GM12873 (cell line): ENCODE results near the gene FANCC.

Experiments used
- CTCF ChIP-seq: IDR thresholded peaks from 2 replicates; pipeline ENCODE4 v1.5.1; 2012; ENCODE audit warnings: low read depth, mild to moderate bottlenecking, moderate library complexity, low read length, control low read depth; ENCODE audit not compliant: insufficient read depth; ENCODE audit errors: missing control alignments

The FANCC gene

GRCh38 chr9:95237336-95237735 lies 80.2 kb downstream of the FANCC start:
- TF ChIP-seq CTCF: no peak

DNA sequence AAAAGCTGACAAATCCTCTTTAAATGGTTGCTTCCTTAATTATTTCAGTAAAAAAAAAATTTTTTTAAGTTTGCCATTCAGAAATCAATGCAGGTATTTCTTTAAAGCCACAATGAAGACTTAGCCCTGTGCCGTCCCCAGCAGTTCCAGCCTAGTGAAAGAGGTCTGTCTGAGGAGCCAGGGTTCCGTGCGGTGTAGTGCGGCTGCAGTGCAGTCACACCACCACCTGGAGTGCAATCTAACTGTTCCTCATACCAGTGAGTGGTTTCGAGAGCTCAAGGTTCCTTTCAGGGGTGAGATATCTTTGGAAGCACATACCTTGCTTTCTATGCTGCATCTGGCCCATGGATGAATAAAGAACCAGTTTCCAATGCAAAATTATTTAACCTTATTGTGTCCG lies 87.5 kb downstream of the FANCC start:
- no peak for TF ChIP-seq CTCF

DNA sequence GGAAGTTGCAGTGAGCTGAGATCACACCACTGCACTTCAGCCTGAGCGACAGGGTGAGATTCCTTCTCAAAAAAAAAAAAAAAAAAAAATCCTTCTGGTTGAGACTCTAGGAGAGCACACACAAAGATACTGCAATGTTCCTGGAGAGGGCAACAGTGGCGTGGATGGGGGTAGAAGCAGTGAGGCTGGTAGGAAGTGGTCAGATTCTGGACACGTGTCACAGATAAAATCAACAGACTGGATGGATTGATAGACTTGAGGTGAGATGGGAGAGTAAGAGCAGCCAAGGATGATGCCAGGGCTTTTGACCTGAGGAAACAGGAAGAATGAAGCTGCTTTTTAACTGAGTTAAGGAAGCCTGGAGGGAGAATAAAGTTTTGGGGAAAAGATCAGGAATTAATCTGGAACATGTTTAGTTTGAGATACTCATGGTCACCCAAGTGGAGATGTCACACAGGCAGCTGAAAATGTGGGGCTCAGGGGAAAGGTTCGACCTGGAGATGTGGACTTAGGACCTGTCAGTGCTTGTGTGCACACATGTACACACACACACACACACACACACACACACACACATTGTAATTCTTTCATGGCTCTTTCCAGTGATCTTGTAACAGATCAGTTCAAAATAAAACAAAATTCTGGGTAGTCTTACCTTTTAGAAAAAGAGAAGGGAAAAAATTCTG lies 88.1 kb downstream of the FANCC start:
- no peak for TF ChIP-seq CTCF

- no peak for TF ChIP-seq CTCF
These were observed 90.6 kb downstream of the FANCC start for GRCh38 chr9:95226921-95227320.

- TF ChIP-seq CTCF: no peak
These were observed 91.8 kb downstream of the FANCC start for GRCh38 chr9:95225726-95226106.

DNA sequence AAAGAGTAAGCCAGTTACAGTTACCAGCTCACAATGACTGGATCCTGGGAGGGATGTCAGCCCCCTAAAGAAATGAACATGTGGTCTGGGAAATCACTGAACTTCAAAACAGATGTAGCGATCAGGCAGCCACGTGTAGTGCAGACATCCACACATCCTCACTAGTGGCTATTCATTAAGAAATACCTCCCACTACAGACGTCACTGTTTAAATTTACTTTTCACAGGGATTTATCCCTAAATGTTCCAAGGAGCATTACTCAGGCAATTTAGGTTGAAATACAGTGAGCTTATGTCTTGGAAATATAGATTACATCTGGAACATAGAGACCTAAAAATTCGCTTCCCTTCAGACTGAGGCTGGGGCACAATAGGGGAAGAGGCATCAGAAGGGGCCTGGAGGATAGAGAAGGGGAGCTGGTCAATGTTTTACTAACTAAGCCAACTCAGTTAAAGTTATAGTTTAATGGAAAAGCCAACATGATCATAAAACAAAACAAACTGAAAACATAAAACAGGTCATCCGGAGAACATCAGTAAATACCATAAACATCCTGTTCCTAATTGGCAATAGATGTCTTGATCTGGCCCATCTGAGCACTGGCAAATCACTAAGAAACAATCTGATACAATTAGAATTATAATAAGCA lies 92.3 kb downstream of the FANCC start:
- TF ChIP-seq CTCF: no peak

DNA sequence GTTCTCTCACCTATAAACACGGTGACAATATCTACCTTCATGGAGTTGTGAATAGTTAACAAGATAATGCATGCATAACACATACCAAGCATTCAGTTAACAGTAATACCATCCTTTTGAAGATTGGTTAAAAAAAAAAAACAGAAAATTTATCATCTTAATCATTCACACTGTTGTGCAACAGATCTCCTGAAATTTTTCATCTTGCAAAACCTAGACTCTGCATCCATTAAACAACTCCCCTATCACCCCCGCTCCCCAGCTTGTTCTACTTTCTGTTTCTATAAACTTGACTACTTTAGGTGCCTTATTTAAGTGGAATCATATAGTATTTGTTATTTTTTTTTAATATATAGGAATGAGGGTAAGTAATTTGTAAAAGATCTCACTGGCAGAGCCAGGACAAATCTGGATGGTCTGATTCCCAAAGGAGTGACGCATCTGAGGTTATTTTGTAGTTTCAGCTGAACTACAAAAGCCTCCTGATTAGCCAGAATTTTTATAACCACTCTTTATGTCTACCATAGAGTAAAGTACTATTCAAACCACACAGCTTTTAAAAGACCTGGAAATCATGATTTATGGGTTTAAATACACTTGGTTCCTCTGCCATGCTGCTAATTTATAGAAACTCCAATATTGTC lies 93.0 kb downstream of the FANCC start:
- TF ChIP-seq CTCF: no peak
